SK-N-SH treated with all-trans-retinoic acid at 6 μM for 48 hours (cell line): ENCODE data around the gene SLCO3A1.

ENCODE experiments used
- ATAC-seq: fragments of 200-7000 bp; cut with Tn5 transposase; 3 replicates; pipeline ENCODE4 v1.9.1; 2020; ENCODE audit warnings: mild to moderate bottlenecking, moderate library complexity
- ARNTL ChIP-seq: fragments of 450-650 bp; formaldehyde crosslinking; IDR thresholded peaks from 2 replicates; pipeline ENCODE4 v1.5.0; 2020; ENCODE audit warnings: low read depth, mild to moderate bottlenecking, moderate library complexity, borderline replicate concordance
- BACH2 ChIP-seq: fragments of 250-450 bp; sonication (Bioruptor Pico); IDR thresholded peaks from 2 replicates; pipeline ENCODE4 v1.9.0; 2021; ENCODE audit warnings: mild to moderate bottlenecking, borderline replicate concordance
- CREB5 ChIP-seq: fragments of 250-450 bp; sonication (Bioruptor Pico); IDR thresholded peaks from 2 replicates; pipeline ENCODE4 v1.5.1; 2020; ENCODE audit warnings: low read depth, mild to moderate bottlenecking, moderate library complexity
- CSDC2 ChIP-seq: fragments of 250-450 bp; sonication (Bioruptor Pico); IDR thresholded peaks from 2 replicates; pipeline ENCODE4 v1.5.0; 2020; ENCODE audit warnings: mild to moderate bottlenecking, moderate library complexity
- CSRNP3 ChIP-seq: fragments of 250-450 bp; sonication (Bioruptor Pico); IDR thresholded peaks from 2 replicates; pipeline ENCODE4 v1.5.1; 2021; ENCODE audit warnings: mild to moderate bottlenecking, moderate library complexity
- ESRRG ChIP-seq: fragments of 250-450 bp; sonication (Bioruptor Pico); IDR thresholded peaks from 2 replicates; pipeline ENCODE4 v1.6.1; 2021; ENCODE audit warnings: mild to moderate bottlenecking
- GLIS3 ChIP-seq: fragments of 250-450 bp; sonication (Bioruptor Pico); IDR thresholded peaks from 2 replicates; pipeline ENCODE4 v1.5.0; 2020; ENCODE audit warnings: mild to moderate bottlenecking, moderate library complexity
- ISL1 ChIP-seq: fragments of 250-450 bp; sonication (Bioruptor Pico); IDR thresholded peaks from 2 replicates; pipeline ENCODE4 v2.1.2; 2022; ENCODE audit warnings: mild to moderate bottlenecking, moderate library complexity
- OSR1 ChIP-seq: fragments of 250-450 bp; sonication (Bioruptor Pico); IDR thresholded peaks from 2 replicates; pipeline ENCODE4 v1.8.0; 2022; ENCODE audit warnings: moderate library complexity, mild to moderate bottlenecking, inconsistent platforms
- PATZ1 ChIP-seq: fragments of 250-450 bp; sonication (Bioruptor Pico); IDR thresholded peaks from 2 replicates; pipeline ENCODE4 v1.8.0; 2020; ENCODE audit warnings: mild to moderate bottlenecking, moderate library complexity, borderline replicate concordance
- POU6F1 ChIP-seq: fragments of 250-450 bp; sonication (Bioruptor Pico); IDR thresholded peaks from 2 replicates; pipeline ENCODE4 v1.8.0; 2021; ENCODE audit warnings: low read depth, mild to moderate bottlenecking, moderate library complexity, borderline replicate concordance
- PPARA ChIP-seq: fragments of 250-450 bp; sonication (Bioruptor Pico); IDR thresholded peaks from 2 replicates; pipeline ENCODE4 v1.5.0; 2020; ENCODE audit warnings: mild to moderate bottlenecking, borderline replicate concordance
- RARB ChIP-seq: fragments of 250-450 bp; sonication (Bioruptor Pico); IDR thresholded peaks from 2 replicates; pipeline ENCODE4 v1.8.0; 2021; ENCODE audit warnings: mild to moderate bottlenecking, moderate library complexity
- SNAI2 ChIP-seq: fragments of 250-450 bp; sonication (Bioruptor Pico); IDR thresholded peaks from 2 replicates; pipeline ENCODE4 v1.5.0; 2020; ENCODE audit warnings: mild to moderate bottlenecking, moderate library complexity
- TCF4 ChIP-seq: fragments of 250-450 bp; sonication (Bioruptor Pico); IDR thresholded peaks from 2 replicates; pipeline ENCODE4 v1.8.0; 2021; ENCODE audit warnings: mild to moderate bottlenecking, moderate library complexity, borderline replicate concordance
- TOX ChIP-seq: fragments of 250-450 bp; sonication (Bioruptor Pico); IDR thresholded peaks from 2 replicates; pipeline ENCODE4 v1.8.0; 2021; ENCODE audit warnings: mild to moderate bottlenecking, moderate library complexity, borderline replicate concordance
- TSHZ2 ChIP-seq: fragments of 250-450 bp; sonication (Bioruptor Pico); IDR thresholded peaks from 2 replicates; pipeline ENCODE4 v1.5.0; 2020; ENCODE audit warnings: mild to moderate bottlenecking, moderate library complexity
- ZC3H10 ChIP-seq: fragments of 250-450 bp; sonication (Bioruptor Pico); IDR thresholded peaks from 2 replicates; pipeline ENCODE4 v1.5.1; 2021; ENCODE audit warnings: mild to moderate bottlenecking, moderate library complexity
- ZFP3 ChIP-seq: fragments of 250-450 bp; sonication (Bioruptor Pico); IDR thresholded peaks from 2 replicates; pipeline ENCODE4 v1.5.0; 2020; ENCODE audit warnings: mild to moderate bottlenecking, moderate library complexity
- ZFP30 ChIP-seq: fragments of 450-650 bp; formaldehyde crosslinking; IDR thresholded peaks from 2 replicates; pipeline ENCODE4 v1.5.0; 2022; ENCODE audit warnings: mild to moderate bottlenecking, moderate library complexity
- ZNF565 ChIP-seq: fragments of 450-650 bp; formaldehyde crosslinking; conservative IDR thresholded peaks from 2 replicates; pipeline ENCODE4 v1.5.0; 2020; ENCODE audit warnings: low read depth, mild to moderate bottlenecking, moderate library complexity
- ZNF70 ChIP-seq: fragments of 450-650 bp; formaldehyde crosslinking; IDR thresholded peaks from 2 replicates; pipeline ENCODE4 v1.5.0; 2020; ENCODE audit warnings: mild to moderate bottlenecking, moderate library complexity
- ZNF8 ChIP-seq: fragments of 450-650 bp; formaldehyde crosslinking; IDR thresholded peaks from 2 replicates; pipeline ENCODE4 v1.5.0; 2020; ENCODE audit warnings: mild to moderate bottlenecking, moderate library complexity

Gene SLCO3A1

DNA sequence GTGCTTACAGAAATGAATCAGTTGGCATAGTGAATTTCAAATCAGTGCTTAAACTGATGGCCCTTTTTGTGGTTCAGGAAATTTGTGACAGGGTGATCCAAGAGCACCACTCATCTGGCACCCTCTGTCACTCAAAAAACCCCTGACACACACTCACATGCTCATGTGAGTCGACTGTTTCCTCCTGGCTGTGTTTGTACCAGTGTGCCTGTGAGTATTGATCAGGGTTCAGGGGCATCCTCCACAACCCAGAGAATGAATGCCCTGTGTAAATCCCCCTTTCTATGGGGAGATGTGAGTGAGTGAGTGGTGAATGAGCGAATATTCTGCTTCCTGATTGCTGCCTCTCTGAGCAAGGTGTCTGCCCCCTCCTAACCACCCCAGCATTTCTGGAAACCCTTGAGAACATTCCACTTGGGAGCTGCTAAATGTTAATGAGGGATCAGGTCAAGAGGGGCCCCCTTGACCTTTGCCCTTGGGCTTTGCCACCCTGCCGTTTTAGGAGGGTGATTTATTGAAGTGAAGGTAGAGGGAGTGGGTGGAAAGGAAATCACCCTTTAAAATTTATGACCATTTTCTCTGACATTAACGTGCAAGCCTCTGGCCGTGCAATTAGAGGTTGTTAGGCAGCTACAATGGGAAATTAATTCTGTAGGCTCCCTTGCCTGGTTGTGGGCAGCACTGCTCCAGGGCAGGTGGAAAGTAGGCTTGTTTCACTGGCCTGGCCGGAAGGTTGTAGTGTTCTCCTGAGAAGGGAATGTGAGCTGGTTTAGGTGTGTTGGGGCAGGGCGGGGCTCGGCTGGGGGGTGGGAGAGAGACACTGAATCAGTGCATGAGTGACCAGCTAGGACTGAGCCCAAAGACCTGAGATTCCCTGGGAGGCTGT is 87.2 kb downstream of the SLCO3A1 start (continued):
- TF ChIP-seq PATZ1 (CRISPR knock-in tag) = no peak

DNA sequence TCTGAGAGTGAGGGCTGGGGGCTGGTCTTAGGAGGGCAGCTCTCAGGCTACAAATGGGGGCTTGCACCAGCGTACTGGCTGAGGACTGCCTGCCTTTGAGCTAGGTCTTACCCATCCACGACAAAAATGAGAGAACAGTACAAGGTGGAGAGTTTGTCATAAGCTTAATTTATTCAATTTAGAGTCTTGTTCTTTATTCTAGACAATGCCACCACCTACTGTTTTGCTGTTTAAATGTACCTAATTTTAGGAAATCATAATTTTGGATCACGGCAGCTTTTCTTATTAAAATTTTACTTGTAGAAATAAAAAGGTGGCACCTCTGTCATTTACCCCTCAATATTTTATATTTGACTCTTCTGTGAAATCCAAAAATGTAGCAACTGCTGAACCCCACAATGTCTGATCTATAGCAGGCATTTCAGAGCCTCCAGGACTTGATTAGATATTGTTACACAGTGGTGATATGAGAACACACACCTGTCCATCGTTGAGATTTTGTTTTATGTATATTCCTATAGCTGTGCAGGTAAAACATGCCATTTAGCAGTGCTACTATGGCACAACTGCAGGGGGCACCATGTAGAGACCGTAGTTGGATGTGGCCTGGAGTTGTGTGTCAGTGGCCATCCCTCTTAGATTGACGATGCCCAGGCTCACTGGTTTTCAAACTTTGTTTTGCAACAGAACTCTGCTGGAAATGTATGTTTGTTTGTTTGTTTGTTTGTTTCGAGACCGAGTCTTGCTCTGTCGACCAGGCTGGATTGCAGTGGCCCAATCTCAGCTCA is 88.6 kb downstream of the SLCO3A1 start:
- ATAC-seq = no peak; the same call in 2 of the 3 replicates
- no peak for TF ChIP-seq TSHZ2 (CRISPR knock-in tag)
- no peak for TF ChIP-seq ISL1 (CRISPR knock-in tag)
- no peak for TF ChIP-seq ZNF8
- TF ChIP-seq GLIS3 (CRISPR knock-in tag) = no peak
- TF ChIP-seq BACH2 (CRISPR knock-in tag) = no peak
- TF ChIP-seq RARB (CRISPR knock-in tag) = no peak
- no peak for TF ChIP-seq TCF4 (CRISPR knock-in tag)

GRCh38 chr15:91942720-91943394 is 89.3 kb downstream of the SLCO3A1 start:
- TF ChIP-seq TCF4 (CRISPR knock-in tag) (no peak), RARB (CRISPR knock-in tag) (no peak), ZNF70 (CRISPR knock-in tag) (no peak), CSDC2 (CRISPR knock-in tag) (no peak), ESRRG (no peak), PPARA (CRISPR knock-in tag) (no peak), POU6F1 (CRISPR knock-in tag) (no peak), ARNTL (CRISPR knock-in tag) (no peak), CSRNP3 (CRISPR knock-in tag) (no peak)
- ATAC-seq = peak; percentile 65

DNA sequence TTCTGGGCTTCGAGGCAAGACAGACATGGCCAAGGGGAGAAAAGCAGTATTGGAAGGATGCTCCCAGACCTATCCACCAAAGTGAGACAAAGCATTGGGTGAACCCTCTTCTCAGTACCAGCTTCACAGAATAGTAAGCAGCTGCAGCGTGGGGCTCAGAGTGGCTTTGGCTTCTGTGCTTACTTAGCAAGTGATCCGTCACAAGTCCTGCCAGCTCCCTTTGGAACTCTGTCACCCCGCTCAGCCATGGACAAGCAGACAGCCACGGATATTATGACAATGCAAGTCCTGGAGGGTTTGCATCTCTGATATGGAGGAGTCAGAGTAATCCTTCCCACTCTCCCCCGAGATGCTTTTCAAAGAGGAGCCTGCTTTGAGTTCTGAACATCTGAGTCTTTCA is 90.8 kb downstream of the SLCO3A1 start:
- no peak for ATAC-seq
- TF ChIP-seq PPARA (CRISPR knock-in tag) (no peak), ZFP30 (CRISPR knock-in tag) (no peak), ZNF70 (CRISPR knock-in tag) (no peak), ZFP3 (no peak), CREB5 (CRISPR knock-in tag) (no peak), ESRRG (no peak), ZNF565 (no peak), TOX (no peak), RARB (CRISPR knock-in tag) (no peak), CSDC2 (CRISPR knock-in tag) (no peak), ISL1 (CRISPR knock-in tag) (no peak), ZNF8 (no peak), SNAI2 (no peak), OSR1 (no peak), ARNTL (CRISPR knock-in tag) (no peak), ZC3H10 (CRISPR knock-in tag) (no peak), POU6F1 (CRISPR knock-in tag) (no peak)
